GM19452 (cell line): Measurements from ENCODE around the gene NACC1.
A peak's percentile ranks its signal among the peaks of the same experiment; 100 is the strongest.
"Not testable (repeated sequence)": the region's sequence is repeated elsewhere in the genome, so short reads cannot be mapped to it uniquely, and the experiment has no call there.

Source experiments
- ATAC-seq: cut with Tn5 transposase; IDR thresholded peaks from one replicate; pipeline ENCODE4 v1.9.1; 2021; ENCODE audit not compliant: unreplicated experiment

The NACC1 gene

GRCh38 chr19:13160557-13160956 lies 42.5 kb downstream of the NACC1 start:
- ATAC-seq: no peak

- ATAC-seq: peak; percentile 44
These were observed 44.9 kb downstream of the NACC1 start for GRCh38 chr19:13162724-13163608.

GRCh38 chr19:13163609-13164342 lies 45.7 kb downstream of the NACC1 start:
- no peak for ATAC-seq

- ATAC-seq: no peak
These were observed 46.5 kb downstream of the NACC1 start for GRCh38 chr19:13164343-13165161.

GRCh38 chr19:13165162-13165997 lies 47.3 kb downstream of the NACC1 start:
- ATAC-seq: no peak

GRCh38 chr19:13166151-13166550 lies 48.1 kb downstream of the NACC1 start:
- ATAC-seq: not testable (repeated sequence)

GRCh38 chr19:13169769-13170168 lies 51.7 kb downstream of the NACC1 start:
- no peak for ATAC-seq

- ATAC-seq: no peak
These were observed 53.1 kb downstream of the NACC1 start for GRCh38 chr19:13171146-13171545.

GRCh38 chr19:13172346-13173138 lies 54.5 kb downstream of the NACC1 start:
- no peak for ATAC-seq

GRCh38 chr19:13173139-13173737 lies 55.2 kb downstream of the NACC1 start:
- ATAC-seq: no peak

GRCh38 chr19:13176345-13176744 lies 58.3 kb downstream of the NACC1 start:
- no peak for ATAC-seq

- ATAC-seq: not testable (repeated sequence)
These were observed 59.5 kb downstream of the NACC1 start for GRCh38 chr19:13177584-13177983.

GRCh38 chr19:13178291-13178690 lies 60.2 kb downstream of the NACC1 start:
- ATAC-seq: not testable (repeated sequence)

- ATAC-seq: no peak
These were observed 63.8 kb downstream of the NACC1 start for GRCh38 chr19:13181747-13182388.

- ATAC-seq: not testable (repeated sequence)
These were observed 66.9 kb downstream of the NACC1 start for GRCh38 chr19:13184926-13185325.

- ATAC-seq: not testable (repeated sequence)
These were observed 67.9 kb downstream of the NACC1 start for GRCh38 chr19:13185763-13186657.

- not testable (repeated sequence) for ATAC-seq
These were observed 68.6 kb downstream of the NACC1 start for GRCh38 chr19:13186688-13187087.

GRCh38 chr19:13187419-13187818 lies 69.4 kb downstream of the NACC1 start:
- ATAC-seq: no peak
